Amygdala (tissue), 56 donors: ENCODE measurements around the gene OSTF1.

Source experiments
- DNase-seq, 56 donors: peaks; one replicate each; lab custom pipeline; 2025; lab: John Stamatoyannopoulos, UW

Gene OSTF1

GRCh38 chr9:75152416-75152815 is 64.1 kb downstream of the OSTF1 start:
- no peak for DNase-seq

- DNase-seq, result no peak
Observed at GRCh38 chr9:75156858-75157257, 68.5 kb downstream of the OSTF1 start.

- no peak for DNase-seq
Observed at GRCh38 chr9:75161116-75161857, 73.0 kb downstream of the OSTF1 start.

GRCh38 chr9:75163764-75164163 is 75.5 kb downstream of the OSTF1 start:
- no peak for DNase-seq

GRCh38 chr9:75164573-75164972 is 76.3 kb downstream of the OSTF1 start:
- DNase-seq, result no peak

- DNase-seq, result no peak
Observed at GRCh38 chr9:75167281-75167680, 79.0 kb downstream of the OSTF1 start.

- DNase-seq, result no peak
Observed at GRCh38 chr9:75168270-75169178, 80.2 kb downstream of the OSTF1 start.

- no peak for DNase-seq
Observed at GRCh38 chr9:75169623-75170022, 81.3 kb downstream of the OSTF1 start.

GRCh38 chr9:75170898-75171360 is 82.6 kb downstream of the OSTF1 start:
- DNase-seq, result no peak

- peak in 5 of 56 donors; percentile 1 to 9 (median 5) for DNase-seq
Observed at GRCh38 chr9:75175395-75175794, 87.1 kb downstream of the OSTF1 start.

- no peak for DNase-seq
Observed at GRCh38 chr9:75176037-75176436, 87.7 kb downstream of the OSTF1 start.

GRCh38 chr9:75181750-75182149 is 93.4 kb downstream of the OSTF1 start:
- no peak for DNase-seq

- no peak for DNase-seq
Observed at GRCh38 chr9:75183306-75183705, 95.0 kb downstream of the OSTF1 start.

- DNase-seq, result no peak
Observed at GRCh38 chr9:75184471-75184870, 96.2 kb downstream of the OSTF1 start.

GRCh38 chr9:75185585-75186170 is 97.4 kb downstream of the OSTF1 start:
- peak in 4 of 56 donors; percentile 5 to 12 (median 6) for DNase-seq

GRCh38 chr9:75186767-75187380 is 98.6 kb downstream of the OSTF1 start:
- DNase-seq, result peak in 1 of 56 donors; percentile 16

- DNase-seq, result no peak
Observed at GRCh38 chr9:75188756-75189155, 100.4 kb downstream of the OSTF1 start.

GRCh38 chr9:75190762-75191161 is 102.4 kb downstream of the OSTF1 start:
- no peak for DNase-seq
